HepG2 (cell line): ENCODE measurements around the gene CARMIL1. TPM values are rescaled to one million over a fixed set of nuclear protein-coding genes. Genes with fewer than 3 reads are reported as not detected.

ENCODE experiments used
- ARID3A ChIP-seq: IDR thresholded peaks from 2 replicates; pipeline ENCODE4 v1.6.1; 2012; ENCODE audit warnings: low read depth, low read length, improper control_type of control experiment
- ATF6 ChIP-seq: sonication (generic); formaldehyde crosslinking; conservative IDR thresholded peaks from 2 replicates; pipeline ENCODE4 v1.4.0; 2020; ENCODE audit warnings: missing genetic modification reagents
- BCL6 ChIP-seq: IDR thresholded peaks from 2 replicates; pipeline ENCODE4 v1.6.1; 2016; ENCODE audit warnings: missing genetic modification reagents, missing compliant biosample characterization
- HNF1B ChIP-seq: sonication (generic); formaldehyde crosslinking; IDR thresholded peaks from 2 replicates; pipeline ENCODE4 v1.5.1; 2020; ENCODE audit warnings: mild to moderate bottlenecking, moderate library complexity, missing genetic modification reagents
- IRF2 ChIP-seq: IDR thresholded peaks from 2 replicates; pipeline ENCODE4 v1.6.1; 2018; ENCODE audit warnings: missing genetic modification reagents, missing compliant biosample characterization
- NFRKB ChIP-seq: fragments of 450-650 bp; IDR thresholded peaks from 2 replicates; pipeline ENCODE4 v1.6.1; 2017
- NR2F1 ChIP-seq, 2 experiments: fragments of 450-650 bp in 1 of 2; formaldehyde crosslinking in 1 of 2; IDR thresholded peaks; 2 replicates each; pipeline versions ENCODE4 v1.5.0 to v1.6.1; 2016 to 2020; ENCODE audit warnings: mild to moderate bottlenecking in 1 of 2, missing compliant biosample characterization in 1 of 2, missing genetic modification reagents in 1 of 2, moderate library complexity in 1 of 2
- PHF5A ChIP-seq: IDR thresholded peaks from one replicate; pipeline ENCODE4 v1.6.1; 2018; ENCODE audit warnings: low read depth, missing genetic modification reagents; ENCODE audit not compliant: unreplicated experiment
- PTBP1 ChIP-seq: fragments of 200-400 bp; formaldehyde crosslinking; IDR thresholded peaks from 2 replicates; pipeline ENCODE4 v1.6.1; 2018; ENCODE audit warnings: low read length, low read depth; ENCODE audit not compliant: poor library complexity, severe bottlenecking
- RBAK ChIP-seq: sonication (generic); formaldehyde crosslinking; IDR thresholded peaks from 2 replicates; pipeline ENCODE4 v1.5.1; 2020; ENCODE audit warnings: mild to moderate bottlenecking, missing genetic modification reagents
- SMC3 ChIP-seq: IDR thresholded peaks from 2 replicates; pipeline ENCODE4 v1.6.1; 2011; ENCODE audit warnings: low read length, improper control_type of control experiment
- SOX5 ChIP-seq: IDR thresholded peaks from 2 replicates; pipeline ENCODE4 v1.6.1; 2016; ENCODE audit warnings: borderline replicate concordance
- TCF12 ChIP-seq, 2 experiments: fragments of 450-650 bp in 1 of 2; sonication (generic) in 1 of 2; formaldehyde crosslinking in 1 of 2; IDR thresholded peaks; 2 replicates each; pipeline versions ENCODE4 v1.6.1 to v1.8.0; 2017 to 2022; ENCODE audit warnings: antibody characterized with exemption in 1 of 2, mild to moderate bottlenecking in 1 of 2, missing genetic modification reagents in 1 of 2, moderate library complexity in 1 of 2
- TERF1 ChIP-seq: sonication (generic); formaldehyde crosslinking; IDR thresholded peaks from 2 replicates; pipeline ENCODE4 v1.8.0; 2022; ENCODE audit warnings: mild to moderate bottlenecking, missing genetic modification reagents, moderate library complexity
- U2AF1 ChIP-seq: fragments of 200-400 bp; formaldehyde crosslinking; optimal IDR thresholded peaks from 2 replicates; pipeline ENCODE3; 2017; ENCODE audit warnings: mild to moderate bottlenecking, low read depth, low read length
- XBP1 ChIP-seq: sonication (generic); formaldehyde crosslinking; IDR thresholded peaks from 2 replicates; pipeline ENCODE4 v1.5.0; 2020; ENCODE audit warnings: missing genetic modification reagents
- ZNF230 ChIP-seq: sonication (generic); formaldehyde crosslinking; IDR thresholded peaks from 2 replicates; pipeline ENCODE4 v1.4.0; 2020; ENCODE audit warnings: mild to moderate bottlenecking, missing genetic modification reagents
- ZNF234 ChIP-seq: sonication (generic); formaldehyde crosslinking; conservative IDR thresholded peaks from 2 replicates; pipeline ENCODE4 v1.5.1; 2020; ENCODE audit warnings: mild to moderate bottlenecking, missing genetic modification reagents
- ZNF367 ChIP-seq: sonication (generic); formaldehyde crosslinking; IDR thresholded peaks from 2 replicates; pipeline ENCODE4 v1.4.0; 2020; ENCODE audit warnings: missing genetic modification reagents, borderline replicate concordance
- ZNF451 ChIP-seq: sonication (generic); formaldehyde crosslinking; IDR thresholded peaks from 2 replicates; pipeline ENCODE4 v1.5.0; 2020; ENCODE audit warnings: mild to moderate bottlenecking, missing genetic modification reagents
- ZNF460 ChIP-seq: sonication (generic); formaldehyde crosslinking; IDR thresholded peaks from 2 replicates; pipeline ENCODE4 v1.5.1; 2020; ENCODE audit warnings: missing genetic modification reagents, mild to moderate bottlenecking, borderline replicate concordance
- ZNF567 ChIP-seq: sonication (generic); formaldehyde crosslinking; IDR thresholded peaks from 2 replicates; pipeline ENCODE4 v1.8.1; 2023; ENCODE audit warnings: mild to moderate bottlenecking, missing genetic modification reagents, borderline replicate concordance
- ZNF605 ChIP-seq: sonication (generic); formaldehyde crosslinking; IDR thresholded peaks from 2 replicates; pipeline ENCODE4 v1.8.0; 2022; ENCODE audit warnings: mild to moderate bottlenecking, missing genetic modification reagents
- ZNF674 ChIP-seq: sonication (generic); formaldehyde crosslinking; IDR thresholded peaks from 2 replicates; pipeline ENCODE4 v1.5.0; 2020; ENCODE audit warnings: low read depth, mild to moderate bottlenecking, missing genetic modification reagents
- ZNF782 ChIP-seq: sonication (generic); formaldehyde crosslinking; IDR thresholded peaks from 2 replicates; pipeline ENCODE4 v1.4.0; 2020; ENCODE audit warnings: missing genetic modification reagents, mild to moderate bottlenecking, borderline replicate concordance
- polyA plus RNA-seq, 8 experiments: library from polyadenylated mRNA; depleted of rRNA in 3 of 8; stranded (reverse) in 7 of 8; unstranded in 1 of 8; fragments of >200 nt; fragmentation: Illumina TruSeq in 4 of 8; extraction: Trizol in 4 of 8; gene quantifications; 2 replicates each; pipeline versions ENCODE4 v1.2.1 to v1.2.3, GENCODE V29; 2011 to 2016; ENCODE audit warnings: low read depth in 4 of 8, missing spikeins in 1 of 8, mixed read lengths in 1 of 8; ENCODE audit not compliant: insufficient read depth in 1 of 8
- total RNA-seq, 5 experiments: library from RNA; depleted of rRNA; stranded (reverse); fragments of >200 nt; fragmentation: Illumina TruSeq; extraction: Trizol; gene quantifications; 2 replicates each; pipeline ENCODE4 v1.2.3, GENCODE V29; 2016; ENCODE audit warnings: low read depth in 1 of 5

Gene CARMIL1
- total and polyA plus RNA-seq, 2 of the 13 experiments (the other 11 are each of a cell fraction or from before 2014, with no cell fraction given): 1.8 to 2.6 TPM

GRCh38 chr6:25652007-25652515 is 372.9 kb downstream of the CARMIL1 start, which contains the start of gene SCGN (continued):
- peak; percentile 72 for TF ChIP-seq BCL6
- no peak for TF ChIP-seq U2AF1
- peak; percentile 92; the same call in 1 of the 2 replicates for TF ChIP-seq ZNF234 (CRISPR knock-in tag)
- TF ChIP-seq ZNF674 (CRISPR knock-in tag): peak; percentile 89
- TF ChIP-seq TERF1 (CRISPR knock-in tag): no peak
- TF ChIP-seq TCF12 (IDR thresholded peaks at IDR 0.05): no peak
- TF ChIP-seq TCF12 (CRISPR knock-in tag; IDR thresholded peaks at IDR 0.05): peak; percentile 44; the same call in 1 of the 2 replicates
- TF ChIP-seq PHF5A (CRISPR knock-in tag): no peak
- TF ChIP-seq ZNF605 (CRISPR knock-in tag): peak; percentile 97
- TF ChIP-seq ARID3A: no peak
- TF ChIP-seq PTBP1: no peak
- TF ChIP-seq ZNF460: no peak; the same call in 1 of the 2 replicates
- TF ChIP-seq ZNF782: peak; percentile 96
- peak in 1 of 2 experiments; percentile 27; a peak in 1 of 4 replicates for TF ChIP-seq NR2F1 (CRISPR knock-in tag; IDR thresholded peaks at IDR 0.05)
- TF ChIP-seq HNF1B: peak; percentile 85; the same call in 1 of the 2 replicates
- TF ChIP-seq SOX5 (CRISPR knock-in tag): peak; percentile 75
- peak; percentile 96 for TF ChIP-seq ATF6 (CRISPR knock-in tag)
- peak; percentile 88; the same call in 1 of the 2 replicates for TF ChIP-seq ZNF367
- no peak for TF ChIP-seq ZNF567 (CRISPR knock-in tag)
- TF ChIP-seq IRF2: peak; percentile 93
- no peak for TF ChIP-seq NFRKB
- peak; percentile 97 for TF ChIP-seq ZNF230 (CRISPR knock-in tag)
- TF ChIP-seq SMC3: no peak
- TF ChIP-seq RBAK (CRISPR knock-in tag): no peak
- peak; percentile 89 for TF ChIP-seq XBP1 (CRISPR knock-in tag)
- TF ChIP-seq ZNF451: peak; percentile 94
